ENCODE data around the gene PRR29. TPM values are rescaled to one million over a fixed set of nuclear protein-coding genes. Genes with fewer than 3 reads are reported as not detected.

PRR29 gene
- polyA plus RNA-seq, 1 of the 3 experiments (the other 2 are of a cell fraction): 2.7 TPM

DNA sequence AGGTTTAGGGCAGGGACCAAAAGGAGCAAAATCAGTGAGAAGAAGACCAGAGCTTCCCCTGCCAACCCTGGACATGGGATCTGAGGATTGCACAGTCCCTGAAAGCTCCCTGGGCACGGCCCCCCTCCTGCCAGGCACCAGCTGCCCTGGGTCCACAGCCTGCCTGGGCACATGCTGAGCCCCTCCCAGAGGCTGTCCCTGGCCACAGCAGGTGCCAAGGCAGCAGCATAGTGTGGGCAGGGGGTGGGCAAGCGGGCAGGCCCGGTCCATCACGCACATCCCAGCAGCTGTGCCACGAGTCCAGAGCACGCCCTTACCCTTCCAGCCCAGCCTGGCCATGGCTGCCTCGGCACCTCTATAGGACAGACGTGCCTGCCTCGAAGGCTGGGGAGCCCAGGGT, 38.1 kb upstream of the PRR29 start:
- no peak for DNase-seq
- Histone ChIP-seq H3F3A (replicated peaks; ENCODE audit: insufficient read depth) (no peaks in the 10 kb centered on the region), H3K79me2 (ENCODE audit: insufficient read depth) (no peaks in the 10 kb centered on the region), H3K27ac (ENCODE audit: low read depth in 2 of 2, low read length in 1 of 2) (no peak overlapping the region), H3K4me1 (ENCODE audit: control insufficient read depth in 1 of 2, insufficient read depth in 2 of 2, low read depth in 1 of 2, low read length in 1 of 2) (peaks cover 0 to under 1% of the 10 kb centered on the region in 2 experiments; a peak in 1 of 4 replicates), H3K4me3 (ENCODE audit: low read depth in 2 of 2, low read length in 1 of 2) (no peak overlapping the region), H3K9me3 (no peaks in the 10 kb centered on the region), H3K9me2 (no peaks in the 10 kb centered on the region), H3K9ac (no peak overlapping the region), H3K27me3 (ENCODE audit: insufficient read depth) (no peaks in the 10 kb centered on the region), H2AFZ (ENCODE audit: low read depth) (no peak overlapping the region), H3K4me2 (no peak overlapping the region), H4K20me1 (ENCODE audit: insufficient read depth) (no peaks in the 10 kb centered on the region), H3K36me3 (replicated peaks in 1 of 2; ENCODE audit: control insufficient read depth in 1 of 2, insufficient read depth in 2 of 2, low read length in 1 of 2) (no peaks in the 10 kb centered on the region)
- ChIA-PET POLR2A (no interaction called here), CTCF (interaction anchor here (2.0 to 7.9 kb wide), 3 partner anchors 9 to 174 kb away, joined by 6 to 69 read pairs (median 9); no protein-coding TSS in a partner anchor)
- 54% methylated on average over 5 of the region's 9 CpGs for WGBS (ENCODE audit: low lambda C conversion rate)
- TF ChIP-seq, protein P1, sequence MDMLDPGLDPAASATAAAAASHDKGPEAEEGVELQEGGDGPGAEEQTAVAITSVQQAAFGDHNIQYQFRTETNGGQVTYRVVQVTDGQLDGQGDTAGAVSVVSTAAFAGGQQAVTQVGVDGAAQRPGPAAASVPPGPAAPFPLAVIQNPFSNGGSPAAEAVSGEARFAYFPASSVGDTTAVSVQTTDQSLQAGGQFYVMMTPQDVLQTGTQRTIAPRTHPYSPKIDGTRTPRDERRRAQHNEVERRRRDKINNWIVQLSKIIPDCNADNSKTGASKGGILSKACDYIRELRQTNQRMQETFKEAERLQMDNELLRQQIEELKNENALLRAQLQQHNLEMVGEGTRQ (IDR thresholded peaks at IDR 0.05; ENCODE audit: borderline replicate concordance, low read depth, low read length): no peak
- no peak for TF ChIP-seq EZH2phosphoT487 (IDR thresholded peaks at IDR 0.05; ENCODE audit: borderline replicate concordance, low read depth)
- no peak for TF ChIP-seq MXI1 (IDR thresholded peaks at IDR 0.05; ENCODE audit: low read depth, low read length)
- no peak for TF ChIP-seq RCOR1 (IDR thresholded peaks at IDR 0.05; ENCODE audit: low read length)
- no peak for TF ChIP-seq TAF1 (IDR thresholded peaks at IDR 0.05; ENCODE audit: borderline replicate concordance, low read depth, low read length)

DNA sequence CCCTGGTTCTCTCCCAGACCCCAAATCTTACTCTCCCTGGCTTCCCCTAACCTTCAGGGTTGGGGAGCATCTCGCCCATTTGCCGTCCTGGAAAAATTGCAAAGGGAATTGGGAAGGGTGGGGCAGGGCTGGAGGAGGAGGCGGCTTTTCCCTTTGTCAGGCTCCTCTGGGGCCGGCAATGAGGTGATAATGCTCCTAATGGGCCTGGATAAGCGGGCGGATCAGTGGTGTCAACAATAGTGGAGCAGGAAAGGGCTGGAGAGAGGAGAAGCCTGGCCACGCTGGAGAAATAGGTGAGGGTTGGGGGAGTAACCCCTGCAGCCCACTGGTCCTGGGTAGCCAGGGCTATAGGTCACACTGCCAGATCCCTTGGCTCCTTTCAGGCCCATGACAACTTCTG, 37.7 kb upstream of the PRR29 start:
- no peak overlapping the region for H3K9ac ChIP-seq
- no peak overlapping the region for H3K4me2 ChIP-seq
- no peaks in the 10 kb centered on the region for H3K9me2 ChIP-seq
- no peak overlapping the region for H3K27ac ChIP-seq (ENCODE audit: low read depth in 2 of 2, low read length in 1 of 2)
- H3K36me3 ChIP-seq (replicated peaks in 1 of 2; ENCODE audit: control insufficient read depth in 1 of 2, insufficient read depth in 2 of 2, low read length in 1 of 2): no peaks in the 10 kb centered on the region
- H3K79me2 ChIP-seq (ENCODE audit: insufficient read depth): no peaks in the 10 kb centered on the region
- ChIA-PET POLR2A (no interaction called here), CTCF (interaction anchor here (1.8 to 7.9 kb wide), 3 partner anchors 10 to 41 kb away, joined by 8 to 69 read pairs (median 9); no protein-coding TSS in a partner anchor)
- WGBS (ENCODE audit: low lambda C conversion rate): 87% methylated on average over 7 of the region's 7 CpGs
- H3K4me3 ChIP-seq (ENCODE audit: low read depth in 2 of 2, low read length in 1 of 2): no peak overlapping the region
- H3K4me1 ChIP-seq (ENCODE audit: control insufficient read depth in 1 of 2, insufficient read depth in 2 of 2, low read depth in 1 of 2, low read length in 1 of 2): no peaks in the 10 kb centered on the region
- DNase-seq: no peak
- H3F3A ChIP-seq (replicated peaks; ENCODE audit: insufficient read depth): no peaks in the 10 kb centered on the region
- H3K9me3 ChIP-seq: no peaks in the 10 kb centered on the region
- no peak overlapping the region for H2AFZ ChIP-seq (ENCODE audit: low read depth)
- H3K27me3 ChIP-seq (ENCODE audit: insufficient read depth): no peaks in the 10 kb centered on the region
- TF ChIP-seq TEAD4 (IDR thresholded peaks at IDR 0.05; ENCODE audit: borderline replicate concordance, insufficient read depth) (no peak), CHD2 (IDR thresholded peaks at IDR 0.05; ENCODE audit: low read length, partially characterized antibody) (no peak), EZH2phosphoT487 (IDR thresholded peaks at IDR 0.05; ENCODE audit: borderline replicate concordance, low read depth) (no peak), FOSL2 (IDR thresholded peaks at IDR 0.05; ENCODE audit: borderline replicate concordance, low read depth) (no peak), TCF12 (IDR thresholded peaks at IDR 0.05) (no peak), RAD21 (IDR thresholded peaks at IDR 0.05; ENCODE audit: low read length) (no peak), GABPA (IDR thresholded peaks at IDR 0.05; ENCODE audit: low read depth) (no peak), RXRA (IDR thresholded peaks at IDR 0.05; ENCODE audit: borderline replicate concordance, low read depth) (no peak), SIN3A (IDR thresholded peaks at IDR 0.05; ENCODE audit: borderline replicate concordance, low read depth, low read length) (no peak)
- TF ChIP-seq, protein P2, sequence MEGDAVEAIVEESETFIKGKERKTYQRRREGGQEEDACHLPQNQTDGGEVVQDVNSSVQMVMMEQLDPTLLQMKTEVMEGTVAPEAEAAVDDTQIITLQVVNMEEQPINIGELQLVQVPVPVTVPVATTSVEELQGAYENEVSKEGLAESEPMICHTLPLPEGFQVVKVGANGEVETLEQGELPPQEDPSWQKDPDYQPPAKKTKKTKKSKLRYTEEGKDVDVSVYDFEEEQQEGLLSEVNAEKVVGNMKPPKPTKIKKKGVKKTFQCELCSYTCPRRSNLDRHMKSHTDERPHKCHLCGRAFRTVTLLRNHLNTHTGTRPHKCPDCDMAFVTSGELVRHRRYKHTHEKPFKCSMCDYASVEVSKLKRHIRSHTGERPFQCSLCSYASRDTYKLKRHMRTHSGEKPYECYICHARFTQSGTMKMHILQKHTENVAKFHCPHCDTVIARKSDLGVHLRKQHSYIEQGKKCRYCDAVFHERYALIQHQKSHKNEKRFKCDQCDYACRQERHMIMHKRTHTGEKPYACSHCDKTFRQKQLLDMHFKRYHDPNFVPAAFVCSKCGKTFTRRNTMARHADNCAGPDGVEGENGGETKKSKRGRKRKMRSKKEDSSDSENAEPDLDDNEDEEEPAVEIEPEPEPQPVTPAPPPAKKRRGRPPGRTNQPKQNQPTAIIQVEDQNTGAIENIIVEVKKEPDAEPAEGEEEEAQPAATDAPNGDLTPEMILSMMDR (IDR thresholded peaks at IDR 0.05): no peak
- TF ChIP-seq, protein P3, sequence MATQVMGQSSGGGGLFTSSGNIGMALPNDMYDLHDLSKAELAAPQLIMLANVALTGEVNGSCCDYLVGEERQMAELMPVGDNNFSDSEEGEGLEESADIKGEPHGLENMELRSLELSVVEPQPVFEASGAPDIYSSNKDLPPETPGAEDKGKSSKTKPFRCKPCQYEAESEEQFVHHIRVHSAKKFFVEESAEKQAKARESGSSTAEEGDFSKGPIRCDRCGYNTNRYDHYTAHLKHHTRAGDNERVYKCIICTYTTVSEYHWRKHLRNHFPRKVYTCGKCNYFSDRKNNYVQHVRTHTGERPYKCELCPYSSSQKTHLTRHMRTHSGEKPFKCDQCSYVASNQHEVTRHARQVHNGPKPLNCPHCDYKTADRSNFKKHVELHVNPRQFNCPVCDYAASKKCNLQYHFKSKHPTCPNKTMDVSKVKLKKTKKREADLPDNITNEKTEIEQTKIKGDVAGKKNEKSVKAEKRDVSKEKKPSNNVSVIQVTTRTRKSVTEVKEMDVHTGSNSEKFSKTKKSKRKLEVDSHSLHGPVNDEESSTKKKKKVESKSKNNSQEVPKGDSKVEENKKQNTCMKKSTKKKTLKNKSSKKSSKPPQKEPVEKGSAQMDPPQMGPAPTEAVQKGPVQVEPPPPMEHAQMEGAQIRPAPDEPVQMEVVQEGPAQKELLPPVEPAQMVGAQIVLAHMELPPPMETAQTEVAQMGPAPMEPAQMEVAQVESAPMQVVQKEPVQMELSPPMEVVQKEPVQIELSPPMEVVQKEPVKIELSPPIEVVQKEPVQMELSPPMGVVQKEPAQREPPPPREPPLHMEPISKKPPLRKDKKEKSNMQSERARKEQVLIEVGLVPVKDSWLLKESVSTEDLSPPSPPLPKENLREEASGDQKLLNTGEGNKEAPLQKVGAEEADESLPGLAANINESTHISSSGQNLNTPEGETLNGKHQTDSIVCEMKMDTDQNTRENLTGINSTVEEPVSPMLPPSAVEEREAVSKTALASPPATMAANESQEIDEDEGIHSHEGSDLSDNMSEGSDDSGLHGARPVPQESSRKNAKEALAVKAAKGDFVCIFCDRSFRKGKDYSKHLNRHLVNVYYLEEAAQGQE (IDR thresholded peaks at IDR 0.05; ENCODE audit: low read depth, low read length): no peak
- TF ChIP-seq, protein P4, sequence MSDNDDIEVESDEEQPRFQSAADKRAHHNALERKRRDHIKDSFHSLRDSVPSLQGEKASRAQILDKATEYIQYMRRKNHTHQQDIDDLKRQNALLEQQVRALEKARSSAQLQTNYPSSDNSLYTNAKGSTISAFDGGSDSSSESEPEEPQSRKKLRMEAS (IDR thresholded peaks at IDR 0.05; ENCODE audit: low read depth): no peak
- H4K20me1 ChIP-seq (ENCODE audit: insufficient read depth): no peaks in the 10 kb centered on the region

Data from SK-N-SH (cell line).